ENCODE results near the gene DDAH1. TPM values are rescaled to one million over a fixed set of nuclear protein-coding genes. Genes with fewer than 3 reads are reported as not detected.

Gene DDAH1
- polyA plus RNA-seq, 2 of the 4 experiments (the other 2 are of a cell fraction), result 5.7 to 12.6 TPM

DNA sequence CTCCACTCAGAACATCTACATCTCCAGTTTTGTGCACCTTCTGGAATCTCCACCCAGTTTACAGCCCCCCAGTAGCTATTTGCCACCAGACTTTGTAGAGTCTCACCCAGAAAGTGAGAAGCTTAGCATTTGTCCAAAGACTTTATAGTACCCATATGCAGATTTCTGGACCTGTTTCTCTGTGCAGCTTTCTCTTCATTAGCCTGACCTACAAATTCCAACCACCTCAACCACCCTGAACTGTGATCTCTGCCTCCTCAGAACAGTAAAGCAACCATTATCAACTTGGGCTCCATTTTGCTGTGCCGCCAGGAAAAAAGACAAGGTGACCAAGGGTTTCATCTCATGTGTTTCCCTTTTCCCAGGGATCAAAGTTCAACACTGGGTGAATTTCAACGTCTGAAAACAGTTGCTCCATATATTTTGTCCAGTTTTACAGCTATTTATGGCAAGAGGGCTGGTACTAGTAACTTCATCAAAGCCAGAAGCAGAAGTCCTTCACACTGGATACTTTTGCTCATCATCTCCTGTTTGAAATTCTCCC lies 36.5 kb upstream of the DDAH1 start:
- whole genome bisulfite sequencing (ENCODE audit: missing lambda C conversion rate), result 79% methylated on average over 2 of the region's 2 CpGs
- ChIA-PET POLR2A (no interaction called here), CTCF (interaction anchor here (0.7 to 2.2 kb wide), 3 partner anchors 157 to 201 kb away, joined by 3 to 8 read pairs (median 5); no protein-coding TSS in a partner anchor)
- no peak overlapping the region for H3K4me3 ChIP-seq
- no peaks in the 10 kb centered on the region; the same call in 2 of the 3 replicates for H3K9me3 ChIP-seq
- no peak overlapping the region for H3K4me2 ChIP-seq
- H3K27ac ChIP-seq, result no peak overlapping the region
- peaks cover 10% of the 10 kb centered on the region; the same call in 2 of the 3 replicates for H3K4me1 ChIP-seq
- FAIRE-seq (no peak), DNase-seq (ENCODE audit: low read depth in 1 of 2, low spot score in 1 of 2) (no peak), ATAC-seq (no peak)
- TF ChIP-seq NPAS2 (CRISPR knock-in tag; IDR thresholded peaks at IDR 0.05; ENCODE audit: borderline replicate concordance) (no peak), POLR2A (IDR thresholded peaks at IDR 0.05; ENCODE audit: low read length) (no peak), FOSL2 (IDR thresholded peaks at IDR 0.05) (no peak), FOSL2 (CRISPR knock-in tag; IDR thresholded peaks at IDR 0.05) (no peak), USF2 (IDR thresholded peaks at IDR 0.05) (no peak), RARB (CRISPR knock-in tag; IDR thresholded peaks at IDR 0.05) (no peak), ESRRA (IDR thresholded peaks at IDR 0.05; ENCODE audit: borderline replicate concordance, low read length) (no peak), ZNF302 (CRISPR knock-in tag; IDR thresholded peaks at IDR 0.05) (no peak), CHD2 (IDR thresholded peaks at IDR 0.05; ENCODE audit: low read length, partially characterized antibody) (no peak), SREBF2 (IDR thresholded peaks at IDR 0.05) (no peak), TFCP2L1 (CRISPR knock-in tag; IDR thresholded peaks at IDR 0.05) (no peak), FOXS1 (CRISPR knock-in tag; IDR thresholded peaks at IDR 0.05) (no peak), KDM1A (IDR thresholded peaks at IDR 0.05; ENCODE audit: low read depth) (no peak), HOXB5 (CRISPR knock-in tag; IDR thresholded peaks at IDR 0.05) (no peak), MAFK (IDR thresholded peaks at IDR 0.05; ENCODE audit: partially characterized antibody) (no peak), RCOR1 (IDR thresholded peaks at IDR 0.05; ENCODE audit: low read depth, low read length) (no peak)

- Histone ChIP-seq H3K4me2 (no peak overlapping the region), H3K9me3 (no peaks in the 10 kb centered on the region; the same call in 2 of the 3 replicates), H3K4me3 (no peak overlapping the region), H3K4me1 (peaks cover 21% of the 10 kb centered on the region), H3K27ac (0 out of 6 replicates have a peak overlapping the region, but pooled peaks of 1 of the 2 experiments have one; percentile 21)
- POLR2A ChIA-PET, result no interaction called here
- FAIRE-seq, result no peak
- ATAC-seq, result no peak
- 91% methylated on average over 2 of the region's 2 CpGs for WGBS (ENCODE audit: missing lambda C conversion rate)
- TF ChIP-seq MAZ (IDR thresholded peaks at IDR 0.05; ENCODE audit: borderline replicate concordance, low read depth, low read length), result no peak
- DNase-seq (ENCODE audit: low read depth in 1 of 2, low spot score in 1 of 2), result no peak
- CTCF ChIA-PET, result interaction anchor here (1.2 to 1.8 kb wide), 3 partner anchors 84 to 196 kb away, joined by 4 to 6 read pairs (median 5); partner anchors contain the start of gene CCN1
Measured at GRCh38 chr1:85496941-85497582, 32.1 kb upstream of the DDAH1 start.

DNA sequence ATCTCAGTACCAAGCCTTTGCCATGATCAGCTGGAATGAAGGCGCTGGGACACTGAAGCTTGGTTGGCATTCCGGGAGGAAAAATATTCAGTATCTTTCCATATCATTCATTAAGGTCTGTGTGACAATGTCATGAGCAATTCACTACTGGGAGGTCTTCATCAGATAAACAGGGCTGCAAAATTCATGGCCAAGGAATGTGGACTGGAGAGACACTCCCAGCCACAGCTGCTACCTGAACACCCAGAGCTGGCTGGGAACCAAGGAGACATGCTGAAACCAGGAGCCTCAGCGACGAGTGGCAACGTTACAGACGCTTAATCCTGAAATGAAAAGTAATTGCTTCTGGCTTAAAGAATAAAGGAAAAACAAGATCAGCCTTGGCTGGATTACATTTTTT lies 30.6 kb upstream of the DDAH1 start:
- DNase-seq (ENCODE audit: low read depth in 1 of 2, low spot score in 1 of 2) (peak; percentile 4 to 41), ATAC-seq (peak in 1 of 2 experiments; percentile 71; a peak in 3 of 6 replicates), FAIRE-seq (no peak)
- H3K4me2 ChIP-seq, result peak overlapping the region; percentile 64
- peaks cover 21% of the 10 kb centered on the region for H3K4me1 ChIP-seq
- ChIA-PET POLR2A (interaction anchor here (1.0 to 1.1 kb wide), 2 partner anchors 31 to 86 kb away, joined by 3 to 4 read pairs; partner anchors contain the start of gene DDAH1), CTCF (interaction anchor here (1.8 kb wide), 1 partner anchor 188 kb away, joined by 6 read pairs; no protein-coding TSS in a partner anchor)
- peak overlapping the region; percentile 19 to 20; a peak in 4 of 6 replicates for H3K27ac ChIP-seq
- H3K9me3 ChIP-seq, result no peaks in the 10 kb centered on the region
- H3K4me3 ChIP-seq, result no peak overlapping the region
- WGBS (ENCODE audit: missing lambda C conversion rate), result 43% methylated on average over 6 of the region's 6 CpGs
- TF ChIP-seq ZNF302 (CRISPR knock-in tag; IDR thresholded peaks at IDR 0.05), result no peak
- TF ChIP-seq RCOR1 (IDR thresholded peaks at IDR 0.05; ENCODE audit: low read depth, low read length), result no peak
- TF ChIP-seq BCL3 (IDR thresholded peaks at IDR 0.05), result no peak
- no peak for TF ChIP-seq JUNB (IDR thresholded peaks at IDR 0.05)
- TF ChIP-seq CBX2 (IDR thresholded peaks at IDR 0.05; ENCODE audit: borderline replicate concordance, low read depth), result no peak
